A549 (cell line): Measurements from ENCODE around the gene CDAN1. TPM values are rescaled to one million over a fixed set of nuclear protein-coding genes. Genes with fewer than 3 reads are reported as not detected.

Source experiments
- ATAC-seq, 2 experiments: fragments of 200-7000 bp in 1 of 2; fragments of >200 bp in 1 of 2; cut with Nextera tagmentation in 1 of 2; cut with Tn5 transposase in 1 of 2; 3 replicates each; pipeline versions ENCODE4 v1.8.0 to v1.9.1; 2018 to 2020; ENCODE audit warnings: mild to moderate bottlenecking in 1 of 2, moderate library complexity in 1 of 2
- CTCF ChIA-PET: fragments of 300-600 bp; sonication (Branson Sonifier 250); formaldehyde crosslinking; extraction: SDS; loops from one replicate; lab custom pipeline; 2021; ENCODE audit warnings: antibody characterized with exemption, inconsistent platforms; lab: Yijun Ruan, JAX
- POLR2A ChIA-PET: fragments of 350-600 bp; formaldehyde crosslinking; extraction: SDS; loops from one replicate; lab custom pipeline; 2021; ENCODE audit warnings: antibody characterized with exemption, inconsistent platforms; lab: Yijun Ruan, JAX
- DNase-seq, 2 experiments: peaks; one replicate each; pipeline versions ENCODE4 v3.0.0 to v3.0.0-alpha.2; 2011 to 2016; ENCODE audit warnings: low read depth in 1 of 2, low spot score in 1 of 2
- FAIRE-seq: peaks from 2 replicates; lab custom pipeline; 2011; peaks lifted over from hg19 to GRCh38; lab: Jason Lieb, UNC
- H3K27ac ChIP-seq, 2 experiments: fragments of >200 bp; sonication (Bioruptor Twin); formaldehyde crosslinking; 3 replicates each; pipeline ENCODE4 v1.5.1; 2016 to 2017
- H3K4me1 ChIP-seq: fragments of >200 bp; sonication (Bioruptor Twin); formaldehyde crosslinking; 3 replicates; pipeline ENCODE4 v1.6.1; 2016
- H3K4me2 ChIP-seq: fragments of >200 bp; sonication (Bioruptor Twin); formaldehyde crosslinking; 3 replicates; pipeline ENCODE4 v1.6.1; 2016
- H3K4me3 ChIP-seq: fragments of >200 bp; sonication (Bioruptor Twin); formaldehyde crosslinking; 3 replicates; pipeline ENCODE4 v1.5.1; 2016
- H3K9me3 ChIP-seq: fragments of >200 bp; sonication (Bioruptor Twin); formaldehyde crosslinking; 3 replicates; pipeline ENCODE4 v1.6.1; 2016
- ATOH8 ChIP-seq: fragments of 250-450 bp; sonication (Bioruptor Pico); IDR thresholded peaks from 2 replicates; pipeline ENCODE4 v1.5.0; 2020; ENCODE audit warnings: low read depth, mild to moderate bottlenecking, moderate library complexity
- BCL3 ChIP-seq: fragments of >200 bp; sonication (Bioruptor Twin); formaldehyde crosslinking; IDR thresholded peaks from 3 replicates; pipeline ENCODE4 v1.6.1; 2016
- CBX2 ChIP-seq: fragments of 200-600 bp; sonication (generic); IDR thresholded peaks from 2 replicates; pipeline ENCODE4 v1.6.1; 2016; ENCODE audit warnings: low read depth, mild to moderate bottlenecking, borderline replicate concordance
- CBX8 ChIP-seq: fragments of 200-600 bp; sonication (generic); IDR thresholded peaks from 2 replicates; pipeline ENCODE4 v1.6.1; 2016
- CHD2 ChIP-seq: fragments of 150-350 bp; IDR thresholded peaks from 2 replicates; pipeline ENCODE4 v1.6.1; 2014; ENCODE audit warnings: low read length; ENCODE audit not compliant: partially characterized antibody
- CHD4 ChIP-seq: fragments of 200-600 bp; sonication (generic); IDR thresholded peaks from 2 replicates; pipeline ENCODE4 v1.6.1; 2016; ENCODE audit warnings: antibody characterized with exemption, mild to moderate bottlenecking, borderline replicate concordance
- EHMT2 ChIP-seq: fragments of 200-600 bp; sonication (generic); IDR thresholded peaks from 2 replicates; pipeline ENCODE4 v1.6.1; 2016; ENCODE audit warnings: antibody characterized with exemption, low read depth, mild to moderate bottlenecking, moderate library complexity
- EP300 ChIP-seq, 2 experiments: fragments of >200 bp; sonication (Bioruptor Twin); formaldehyde crosslinking; IDR thresholded peaks; 2 replicates in 1 of 2; 3 replicates in 1 of 2; pipeline ENCODE4 v1.6.1; 2016 to 2017
- GATA3 ChIP-seq: IDR thresholded peaks from 2 replicates; pipeline ENCODE4 v1.6.1; 2012; ENCODE audit warnings: borderline replicate concordance
- HDAC2 ChIP-seq: fragments of 200-600 bp; sonication (generic); IDR thresholded peaks from 2 replicates; pipeline ENCODE4 v1.6.1; 2016
- JUN ChIP-seq, 2 experiments: fragments of >200 bp; sonication (Bioruptor Twin); formaldehyde crosslinking; IDR thresholded peaks; 2 replicates in 1 of 2; 3 replicates in 1 of 2; pipeline ENCODE4 v1.6.1; 2016 to 2017
- JUNB ChIP-seq: fragments of >200 bp; sonication (Bioruptor Twin); formaldehyde crosslinking; IDR thresholded peaks from 2 replicates; pipeline ENCODE4 v1.6.1; 2016
- KDM5A ChIP-seq: fragments of 200-600 bp; sonication (generic); IDR thresholded peaks from 2 replicates; pipeline ENCODE4 v1.6.1; 2016; ENCODE audit warnings: antibody characterized with exemption, mild to moderate bottlenecking
- MAX ChIP-seq: IDR thresholded peaks from 2 replicates; pipeline ENCODE4 v1.6.1; 2012
- MYC ChIP-seq: IDR thresholded peaks from 2 replicates; pipeline ENCODE4 v1.6.1; 2012; ENCODE audit warnings: mild to moderate bottlenecking, inconsistent platforms, low read length, improper control_type of control experiment, borderline replicate concordance
- NPAS2 ChIP-seq: fragments of 250-450 bp; sonication (Bioruptor Pico); IDR thresholded peaks from 2 replicates; pipeline ENCODE4 v1.8.0; 2022; ENCODE audit warnings: mild to moderate bottlenecking, moderate library complexity, borderline replicate concordance
- PBX3 ChIP-seq: IDR thresholded peaks from 2 replicates; pipeline ENCODE4 v1.6.1; 2012
- PHF8 ChIP-seq: fragments of 200-600 bp; sonication (generic); IDR thresholded peaks from 2 replicates; pipeline ENCODE4 v1.6.1; 2016; ENCODE audit warnings: low read depth, mild to moderate bottlenecking, antibody characterized with exemption, moderate library complexity, borderline replicate concordance
- POLR2AphosphoS2 ChIP-seq: conservative IDR thresholded peaks from 2 replicates; pipeline ENCODE4 v1.6.1; 2012; ENCODE audit warnings: low read length, improper control_type of control experiment, inconsistent platforms
- RARB ChIP-seq: fragments of 250-450 bp; sonication (Bioruptor Pico); IDR thresholded peaks from 2 replicates; pipeline ENCODE4 v1.8.0; 2021; ENCODE audit warnings: mild to moderate bottlenecking, moderate library complexity
- RCOR1 ChIP-seq: fragments of 150-350 bp; IDR thresholded peaks from 2 replicates; pipeline ENCODE4 v1.6.1; 2014; ENCODE audit warnings: antibody characterized with exemption, low read length, low read depth
- REST ChIP-seq: fragments of 200-600 bp; sonication (generic); IDR thresholded peaks from 2 replicates; pipeline ENCODE4 v1.6.1; 2016; ENCODE audit warnings: antibody characterized with exemption, mild to moderate bottlenecking, moderate library complexity
- RNF2 ChIP-seq: fragments of 200-600 bp; sonication (generic); IDR thresholded peaks from 2 replicates; pipeline ENCODE4 v1.6.1; 2016; ENCODE audit warnings: low read depth, mild to moderate bottlenecking, antibody characterized with exemption, moderate library complexity, borderline replicate concordance
- SREBF2 ChIP-seq: fragments of 450-650 bp; IDR thresholded peaks from 2 replicates; pipeline ENCODE4 v1.6.1; 2014; ENCODE audit warnings: mild to moderate bottlenecking, moderate library complexity
- ZFP36 ChIP-seq: fragments of 450-650 bp; IDR thresholded peaks from 2 replicates; pipeline ENCODE4 v1.6.1; 2014; ENCODE audit warnings: borderline replicate concordance; ENCODE audit not compliant: partially characterized antibody
- WGBS: methylation state at CpG from one replicate; pipeline ENCODE4 v1.1.6; 2017; ENCODE audit errors: missing lambda C conversion rate; 5-methylcytosine and 5-hydroxymethylcytosine counted together
- polyA plus RNA-seq, 4 experiments: library from polyadenylated mRNA; depleted of rRNA in 3 of 4; stranded (reverse); fragments of >200 nt; fragmentation: RNase III in 1 of 4; extraction: RNeasy Plus Mini Kit Qiagen cat#74134 plus additional on column Dnase treatment in 1 of 4; gene quantifications; 2 replicates in 3 of 4; 3 replicates in 1 of 4; pipeline ENCODE4 v1.2.3, GENCODE V29; 2011 to 2017

The CDAN1 gene
- polyA plus RNA-seq, 2 of the 4 experiments (the other 2 are of a cell fraction), result 2.9 to 6.9 TPM

- WGBS, result 64% methylated on average over 1 of the region's 1 CpG
- no peak overlapping the region for H3K4me3 ChIP-seq
- ChIA-PET CTCF (interaction anchor here (0.8 kb wide), 1 partner anchor 16 kb away, joined by 3 read pairs; no protein-coding TSS in a partner anchor), POLR2A (no interaction called here)
- ATAC-seq (no peak), DNase-seq (no peak), FAIRE-seq (no peak)
- H3K27ac ChIP-seq, result no peak overlapping the region
- H3K9me3 ChIP-seq, result no peaks in the 10 kb centered on the region
- TF ChIP-seq CHD2 (no peak), CBX2 (no peak), HDAC2 (no peak), CHD4 (no peak), JUN (IDR thresholded peaks at IDR 0.05) (no peak), NPAS2 (CRISPR knock-in tag) (no peak), KDM5A (no peak), EP300 (IDR thresholded peaks at IDR 0.05) (no peak), ATOH8 (no peak), PHF8 (no peak)
- H3K4me1 ChIP-seq, result no peaks in the 10 kb centered on the region
- no peak overlapping the region for H3K4me2 ChIP-seq
Observed at GRCh38 chr15:42692536-42692935, 44.4 kb downstream of the CDAN1 start.

GRCh38 chr15:42691770-42692169 lies 45.2 kb downstream of the CDAN1 start:
- FAIRE-seq (no peak), DNase-seq (no peak), ATAC-seq (no peak)
- ChIA-PET CTCF (no interaction called here), POLR2A (no interaction called here)
- WGBS, result 86% methylated on average over 7 of the region's 9 CpGs
- Histone ChIP-seq H3K4me2 (no peak overlapping the region), H3K27ac (no peak overlapping the region), H3K9me3 (no peaks in the 10 kb centered on the region), H3K4me3 (no peak overlapping the region), H3K4me1 (no peaks in the 10 kb centered on the region)
- TF ChIP-seq PHF8 (no peak), EHMT2 (no peak), RARB (CRISPR knock-in tag) (no peak), BCL3 (no peak), ZFP36 (no peak), REST (no peak), MYC (no peak), JUN (IDR thresholded peaks at IDR 0.05) (no peak), MAX (no peak), KDM5A (no peak), GATA3 (no peak), PBX3 (no peak), CBX8 (no peak), RNF2 (no peak), POLR2AphosphoS2 (no peak), CBX2 (no peak), RCOR1 (no peak), CHD4 (no peak), JUNB (no peak), SREBF2 (no peak)
